K562 (cell line): ENCODE results near the gene MGAT1. TPM values are rescaled to one million over a fixed set of nuclear protein-coding genes. Genes with fewer than 3 reads are reported as not detected.

Experiments used
- CEBPG ChIP-seq, 3 experiments: fragments of 200-800 bp in 1 of 3; sonication (Bioruptor generic) in 1 of 3; sonication (generic) in 1 of 3; formaldehyde crosslinking in 1 of 3; IDR thresholded peaks in 2 of 3; conservative IDR thresholded peaks in 1 of 3; 2 replicates each; pipeline versions ENCODE4 v1.6.1 to v1.8.0; 2016 to 2022; ENCODE audit warnings: missing compliant biosample characterization in 2 of 3, missing genetic modification characterization in 2 of 3, mild to moderate bottlenecking in 1 of 3, missing genetic modification reagents in 1 of 3
- E2F3 ChIP-seq: fragments of 250-450 bp; sonication (Bioruptor Pico); IDR thresholded peaks from 2 replicates; pipeline ENCODE4 v1.4.0; 2020; ENCODE audit warnings: mild to moderate bottlenecking
- ETV5 ChIP-seq: sonication (generic); formaldehyde crosslinking; IDR thresholded peaks from 2 replicates; pipeline ENCODE4 v1.4.0; 2020; ENCODE audit warnings: low read depth, mild to moderate bottlenecking, missing genetic modification reagents
- TCF3 ChIP-seq: sonication (generic); formaldehyde crosslinking; IDR thresholded peaks from 2 replicates; pipeline ENCODE4 v1.4.0; 2020; ENCODE audit warnings: mild to moderate bottlenecking, missing genetic modification reagents
- TEAD4 ChIP-seq, 2 experiments: sonication (generic) in 1 of 2; formaldehyde crosslinking in 1 of 2; IDR thresholded peaks; 2 replicates each; pipeline versions ENCODE4 v1.6.1 to v1.8.0; 2012 to 2022; ENCODE audit warnings: borderline replicate concordance in 1 of 2, inconsistent platforms in 1 of 2, low read length in 1 of 2, mild to moderate bottlenecking in 1 of 2, missing genetic modification reagents in 1 of 2
- ZNF12 ChIP-seq: sonication (generic); formaldehyde crosslinking; IDR thresholded peaks from 2 replicates; pipeline ENCODE4 v1.4.0; 2020; ENCODE audit warnings: mild to moderate bottlenecking, missing genetic modification reagents
- polyA plus RNA-seq, 8 experiments: library from polyadenylated mRNA; depleted of rRNA in 4 of 8; stranded (reverse) in 5 of 8; unstranded in 3 of 8; fragments of >200 nt; fragmentation: Nextera tagmentation in 2 of 8; fragmentation: Illumina TruSeq in 1 of 8; extraction: Ambion mirVana in 2 of 8; extraction: Trizol in 1 of 8; gene quantifications; 2 replicates each; pipeline versions ENCODE4 v1.2.1 to v1.2.3, GENCODE V29; 2011 to 2014; ENCODE audit warnings: inconsistent platforms in 1 of 8, missing spikeins in 1 of 8
- total RNA-seq, 7 experiments: library from RNA; depleted of rRNA in 6 of 7; stranded (reverse); fragments of >200 nt in 6 of 7; fragmentation: Illumina TruSeq in 2 of 7; extraction: Trizol in 2 of 7; gene quantifications; 2 replicates each; pipeline versions ENCODE4 v1.2.1 to v1.2.3, GENCODE V29; 2011 to 2021; ENCODE audit warnings: low replicate concordance in 1 of 7
- TF ChIP-seq, protein P1 (sequence below): sonication (generic); formaldehyde crosslinking; IDR thresholded peaks from 2 replicates; pipeline ENCODE4 v1.8.0; 2022; ENCODE audit warnings: mild to moderate bottlenecking, missing genetic modification reagents, borderline replicate concordance
- TF ChIP-seq, protein P2 (sequence below): fragments of 200-800 bp; sonication (Bioruptor generic); IDR thresholded peaks from 2 replicates; pipeline ENCODE4 v1.6.1; 2017; ENCODE audit warnings: missing genetic modification characterization, missing compliant biosample characterization
- TF ChIP-seq, protein P3 (sequence below): fragments of 450-650 bp; IDR thresholded peaks from 2 replicates; pipeline ENCODE4 v1.6.1; 2016

The MGAT1 gene
- total and polyA plus RNA-seq, 9 of the 15 experiments (the other 6 are each of a cell fraction or from before 2014, with no cell fraction given) = 3.9 to 82.7 (median 44.5) TPM

DNA sequence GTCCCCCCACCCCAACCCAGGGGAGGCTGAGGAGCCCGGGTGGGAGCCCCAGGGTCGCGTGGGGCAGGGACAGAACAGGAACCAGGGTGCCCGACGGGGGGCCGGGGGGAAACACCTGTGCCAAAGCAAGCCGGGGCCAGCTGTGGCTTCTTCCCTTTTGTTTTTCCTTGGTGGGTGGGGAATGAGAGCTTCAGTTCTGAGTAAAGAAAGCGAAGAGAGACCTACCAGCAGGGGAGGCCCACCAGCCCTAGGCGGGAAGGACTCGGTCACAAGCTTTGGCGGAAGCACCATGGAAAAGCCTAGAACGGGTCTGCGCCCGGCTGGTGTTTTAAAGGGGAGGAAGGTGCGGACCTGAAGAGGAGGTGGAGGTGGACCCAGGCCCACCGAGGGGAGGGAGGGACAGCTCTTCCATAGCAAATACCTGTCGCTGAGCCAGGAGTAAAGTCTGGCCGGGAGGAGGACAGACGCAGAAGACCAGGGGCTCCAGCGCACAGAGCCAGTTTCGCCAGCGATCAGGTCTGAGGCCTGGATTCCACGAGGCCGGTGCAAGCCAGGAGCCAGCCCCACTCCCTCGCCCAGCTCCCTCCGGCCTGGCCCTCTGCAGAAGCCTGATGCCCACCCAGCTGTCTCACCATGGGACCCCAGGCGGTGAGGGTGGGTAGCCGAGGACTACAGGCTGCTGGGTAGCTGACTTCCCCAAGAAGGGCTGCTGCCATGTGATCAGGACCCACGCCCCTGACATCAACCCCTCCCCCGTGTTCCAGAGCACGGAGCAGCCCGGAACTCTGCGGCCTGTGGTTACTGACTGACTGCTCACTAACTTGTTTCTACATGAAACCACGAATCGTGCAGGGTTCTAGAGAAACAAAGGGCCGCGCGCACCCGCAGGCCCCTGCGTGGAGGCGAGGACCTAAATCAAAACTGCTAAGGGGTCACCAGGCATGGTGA is 849 bp upstream of the MGAT1 start (continued):
- TF ChIP-seq ETV5 (CRISPR knock-in tag) (peak; percentile 87), E2F3 (CRISPR knock-in tag) (no peak), TEAD4 (IDR thresholded peaks at IDR 0.05; ENCODE audit: low read length) (no peak), TEAD4 (CRISPR knock-in tag; IDR thresholded peaks at IDR 0.05; ENCODE audit: borderline replicate concordance) (0 out of 2 replicates have a peak, but pooled peaks have one; percentile 27), CEBPG (CRISPR knock-in tag; IDR thresholded peaks at IDR 0.05) (peak; percentile 44; the same call in 1 of the 2 replicates), CEBPG (tag; conservative IDR thresholded peaks at IDR 0.05 in 1 of 2, IDR thresholded peaks at IDR 0.05 in 1 of 2) (no peak), TCF3 (CRISPR knock-in tag) (peak; percentile 2; the same call in 1 of the 2 replicates), ZNF12 (CRISPR knock-in tag) (peak; percentile 70; the same call in 1 of the 2 replicates)
- TF ChIP-seq, protein P1, sequence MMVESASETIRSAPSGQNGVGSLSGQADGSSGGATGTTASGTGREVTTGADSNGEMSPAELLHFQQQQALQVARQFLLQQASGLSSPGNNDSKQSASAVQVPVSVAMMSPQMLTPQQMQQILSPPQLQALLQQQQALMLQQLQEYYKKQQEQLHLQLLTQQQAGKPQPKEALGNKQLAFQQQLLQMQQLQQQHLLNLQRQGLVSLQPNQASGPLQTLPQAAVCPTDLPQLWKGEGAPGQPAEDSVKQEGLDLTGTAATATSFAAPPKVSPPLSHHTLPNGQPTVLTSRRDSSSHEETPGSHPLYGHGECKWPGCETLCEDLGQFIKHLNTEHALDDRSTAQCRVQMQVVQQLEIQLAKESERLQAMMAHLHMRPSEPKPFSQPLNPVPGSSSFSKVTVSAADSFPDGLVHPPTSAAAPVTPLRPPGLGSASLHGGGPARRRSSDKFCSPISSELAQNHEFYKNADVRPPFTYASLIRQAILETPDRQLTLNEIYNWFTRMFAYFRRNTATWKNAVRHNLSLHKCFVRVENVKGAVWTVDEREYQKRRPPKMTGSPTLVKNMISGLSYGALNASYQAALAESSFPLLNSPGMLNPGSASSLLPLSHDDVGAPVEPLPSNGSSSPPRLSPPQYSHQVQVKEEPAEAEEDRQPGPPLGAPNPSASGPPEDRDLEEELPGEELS (CRISPR knock-in tag) = 0 out of 2 replicates have a peak, but pooled peaks have one; percentile 14
- TF ChIP-seq, protein P2, sequence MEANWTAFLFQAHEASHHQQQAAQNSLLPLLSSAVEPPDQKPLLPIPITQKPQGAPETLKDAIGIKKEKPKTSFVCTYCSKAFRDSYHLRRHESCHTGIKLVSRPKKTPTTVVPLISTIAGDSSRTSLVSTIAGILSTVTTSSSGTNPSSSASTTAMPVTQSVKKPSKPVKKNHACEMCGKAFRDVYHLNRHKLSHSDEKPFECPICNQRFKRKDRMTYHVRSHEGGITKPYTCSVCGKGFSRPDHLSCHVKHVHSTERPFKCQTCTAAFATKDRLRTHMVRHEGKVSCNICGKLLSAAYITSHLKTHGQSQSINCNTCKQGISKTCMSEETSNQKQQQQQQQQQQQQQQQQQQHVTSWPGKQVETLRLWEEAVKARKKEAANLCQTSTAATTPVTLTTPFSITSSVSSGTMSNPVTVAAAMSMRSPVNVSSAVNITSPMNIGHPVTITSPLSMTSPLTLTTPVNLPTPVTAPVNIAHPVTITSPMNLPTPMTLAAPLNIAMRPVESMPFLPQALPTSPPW (CRISPR knock-in tag) = peak; percentile 54
- TF ChIP-seq, protein P3, sequence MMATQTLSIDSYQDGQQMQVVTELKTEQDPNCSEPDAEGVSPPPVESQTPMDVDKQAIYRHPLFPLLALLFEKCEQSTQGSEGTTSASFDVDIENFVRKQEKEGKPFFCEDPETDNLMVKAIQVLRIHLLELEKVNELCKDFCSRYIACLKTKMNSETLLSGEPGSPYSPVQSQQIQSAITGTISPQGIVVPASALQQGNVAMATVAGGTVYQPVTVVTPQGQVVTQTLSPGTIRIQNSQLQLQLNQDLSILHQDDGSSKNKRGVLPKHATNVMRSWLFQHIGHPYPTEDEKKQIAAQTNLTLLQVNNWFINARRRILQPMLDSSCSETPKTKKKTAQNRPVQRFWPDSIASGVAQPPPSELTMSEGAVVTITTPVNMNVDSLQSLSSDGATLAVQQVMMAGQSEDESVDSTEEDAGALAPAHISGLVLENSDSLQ = peak; percentile 63
